ENCODE data around the gene COX4I2. TPM values are rescaled to one million over a fixed set of nuclear protein-coding genes. Genes with fewer than 3 reads are reported as not detected.
"Not testable (repeated sequence)": the region's sequence is repeated elsewhere in the genome, so short reads cannot be mapped to it uniquely, and the experiment has no call there.

COX4I2 gene
- total RNA-seq, 1 experiment from 2014 or later = not detected

DNA sequence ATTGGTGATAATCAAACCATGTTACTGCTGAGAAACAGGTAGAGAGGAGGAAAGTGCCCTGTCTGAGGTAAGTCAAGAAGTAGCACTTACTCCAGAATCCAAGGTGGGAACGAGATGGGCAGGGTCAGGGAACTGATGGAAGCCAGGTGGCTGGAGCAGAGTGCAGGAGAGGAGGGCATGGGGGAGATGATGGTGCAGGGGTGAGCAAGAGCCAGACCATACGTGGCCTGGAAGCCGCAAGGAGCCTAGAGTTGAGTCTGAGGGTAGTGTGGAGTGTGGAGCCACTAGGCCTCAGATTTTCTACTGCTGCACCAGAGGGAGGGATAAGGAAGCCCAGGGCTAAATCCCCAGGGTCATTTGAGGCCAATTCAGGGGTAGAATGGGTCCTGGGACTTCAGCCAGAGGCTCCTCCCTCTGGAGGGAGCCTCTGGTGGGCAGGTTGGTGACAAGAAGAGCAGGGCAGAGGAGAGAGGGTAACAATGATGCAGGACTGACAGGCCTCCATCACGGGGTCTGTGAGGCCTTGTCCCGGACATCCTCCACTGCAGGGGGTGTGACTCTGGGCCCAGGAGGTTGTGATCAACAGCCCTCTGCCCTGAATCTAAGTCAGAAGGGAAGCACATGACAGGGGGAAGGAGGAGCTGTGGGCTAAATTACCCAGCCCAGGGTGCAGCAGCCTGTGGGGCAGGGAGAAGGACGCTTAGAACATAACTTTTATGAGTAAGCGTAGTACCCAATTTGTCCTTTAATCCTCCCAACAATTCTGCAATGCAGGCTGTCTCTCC, 28.7 kb downstream of the COX4I2 start:
- no peak for DNase-seq
- Histone ChIP-seq H3K4me3 (ENCODE audit: low read length) (no peak overlapping the region), H3K9me3 (ENCODE audit: low read length) (no peaks in the 10 kb centered on the region), H3K4me2 (ENCODE audit: low read depth, low read length, poor library complexity, severe bottlenecking) (no peak overlapping the region), H3K4me1 (ENCODE audit: low read length) (peaks cover 33% of the 10 kb centered on the region), H3K9ac (ENCODE audit: low read length) (no peak overlapping the region; the same call in 1 of the 2 replicates), H2AFZ (ENCODE audit: low read length) (no peak overlapping the region), H3K36me3 (ENCODE audit: insufficient read depth, low read length) (no peaks in the 10 kb centered on the region), H3K79me2 (ENCODE audit: low read length) (peaks cover 23% of the 10 kb centered on the region), H3K9me2 (replicated peaks; ENCODE audit: insufficient read depth, low read length) (no peaks in the 10 kb centered on the region), H3K27ac (ENCODE audit: low read length) (peak overlapping the region; percentile 38), H4K20me1 (ENCODE audit: insufficient read depth, low read depth, low read length) (no peaks in the 10 kb centered on the region), H3K27me3 (ENCODE audit: low read length) (no peaks in the 10 kb centered on the region)

DNA sequence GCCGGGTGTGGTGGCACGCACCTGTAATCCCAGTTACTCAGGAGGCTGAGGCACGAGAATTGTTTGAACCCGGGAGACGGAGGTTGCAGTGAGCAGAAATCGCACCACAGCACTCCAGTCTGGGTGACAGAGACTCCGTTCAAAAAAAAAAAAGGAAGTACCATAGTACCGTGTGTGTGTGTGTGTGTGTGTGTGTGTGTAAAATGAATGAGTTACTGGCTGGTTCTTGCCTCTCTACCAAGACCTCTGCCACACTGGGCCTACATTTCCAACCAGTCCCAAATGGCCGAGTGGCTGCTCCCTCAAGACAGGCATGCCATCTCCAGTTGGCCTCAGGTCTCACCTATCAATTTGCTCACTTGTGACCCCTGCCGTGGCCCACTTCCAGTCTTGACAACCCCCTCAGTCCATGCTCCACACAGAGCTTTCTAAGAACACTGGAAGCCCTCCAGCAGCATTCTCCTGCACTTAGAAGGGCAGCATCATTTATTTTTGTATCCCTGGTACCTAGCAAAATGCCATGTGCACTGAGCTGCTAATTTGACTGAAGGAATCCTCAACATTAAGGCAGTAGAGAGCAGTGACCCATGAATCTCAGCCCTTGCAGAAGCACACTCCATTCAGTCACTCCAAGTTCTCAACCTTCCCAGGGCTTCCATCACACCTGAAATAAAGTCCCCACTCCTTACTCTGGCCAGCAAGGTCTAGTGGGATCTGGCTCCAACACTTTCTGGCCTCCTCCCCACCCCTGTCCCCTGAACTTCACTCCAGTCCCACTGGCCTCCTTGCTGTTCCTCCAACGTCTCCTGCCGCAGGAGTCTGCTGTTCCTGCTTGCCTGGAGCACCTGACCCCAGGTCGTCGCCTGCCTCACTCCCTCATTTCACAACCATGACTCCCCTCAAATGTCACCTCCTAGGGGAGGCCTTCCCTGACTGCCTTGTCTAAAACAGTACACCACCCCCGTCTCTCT, 29.9 kb downstream of the COX4I2 start:
- H3K9ac ChIP-seq (ENCODE audit: low read length) = no peak overlapping the region
- H3K9me2 ChIP-seq (replicated peaks; ENCODE audit: insufficient read depth, low read length) = no peaks in the 10 kb centered on the region
- DNase-seq = peak; percentile 75
- no peaks in the 10 kb centered on the region for H3K9me3 ChIP-seq (ENCODE audit: low read length)
- H2AFZ ChIP-seq (ENCODE audit: low read length) = no peak overlapping the region
- H3K4me1 ChIP-seq (ENCODE audit: low read length) = peaks cover 23% of the 10 kb centered on the region
- no peaks in the 10 kb centered on the region for H3K36me3 ChIP-seq (ENCODE audit: insufficient read depth, low read length)
- H3K4me2 ChIP-seq (ENCODE audit: low read depth, low read length, poor library complexity, severe bottlenecking) = no peak overlapping the region
- H3K27ac ChIP-seq (ENCODE audit: low read length) = peak overlapping the region; percentile 41
- peaks cover 26% of the 10 kb centered on the region for H3K79me2 ChIP-seq (ENCODE audit: low read length)
- no peaks in the 10 kb centered on the region for H4K20me1 ChIP-seq (ENCODE audit: insufficient read depth, low read depth, low read length)
- no peaks in the 10 kb centered on the region for H3K27me3 ChIP-seq (ENCODE audit: low read length)
- no peak overlapping the region for H3K4me3 ChIP-seq (ENCODE audit: low read length)

DNA sequence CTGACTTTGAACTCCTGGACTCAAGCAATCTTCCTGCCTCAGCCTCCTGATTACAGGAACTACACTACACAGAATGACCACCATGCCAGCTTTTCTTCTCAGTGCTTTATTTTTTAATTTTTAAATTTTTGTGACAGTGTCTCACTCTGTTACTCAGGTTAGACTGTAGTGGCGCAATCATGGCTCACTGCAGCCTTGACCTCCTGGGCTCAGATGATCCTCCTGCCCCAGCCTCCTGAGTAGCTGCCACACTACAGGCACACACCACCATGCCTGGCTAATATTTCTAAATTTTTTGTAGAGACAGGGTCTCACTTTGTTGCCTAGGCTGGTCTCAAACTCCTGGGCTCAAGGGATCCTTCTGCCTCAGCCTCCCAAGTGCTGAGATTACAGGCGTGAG, 31.2 kb downstream of the COX4I2 start:
- H3K4me1 ChIP-seq (ENCODE audit: low read length) = peaks cover 21% of the 10 kb centered on the region
- H3K36me3 ChIP-seq (ENCODE audit: insufficient read depth, low read length) = not testable (repeated sequence)

DNA sequence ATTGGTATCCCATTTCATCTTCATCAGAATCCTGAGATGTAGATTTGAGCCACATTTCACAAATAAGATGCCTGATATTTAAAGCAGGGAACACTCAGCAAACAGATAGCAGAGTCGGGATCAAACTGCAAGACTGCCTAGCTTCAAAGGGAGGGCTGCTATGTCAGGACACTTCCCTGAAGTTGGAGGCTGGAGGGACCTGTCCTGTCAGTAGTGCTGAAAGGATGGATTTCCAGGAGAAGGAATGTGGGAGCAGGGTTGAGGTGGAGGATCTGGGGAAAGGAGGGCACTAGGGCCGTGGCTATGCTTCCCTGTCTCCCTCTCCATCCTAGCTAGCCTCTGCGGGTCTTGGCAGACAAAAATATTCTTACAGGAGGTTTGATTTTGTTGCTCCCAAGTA, 32.2 kb downstream of the COX4I2 start:
- Histone ChIP-seq H3K27me3 (ENCODE audit: low read length) (no peaks in the 10 kb centered on the region), H3K36me3 (ENCODE audit: insufficient read depth, low read length) (no peaks in the 10 kb centered on the region), H4K20me1 (ENCODE audit: insufficient read depth, low read depth, low read length) (no peaks in the 10 kb centered on the region), H3K4me2 (ENCODE audit: low read depth, low read length, poor library complexity, severe bottlenecking) (no peak overlapping the region), H3K4me3 (ENCODE audit: low read length) (no peak overlapping the region), H3K9me2 (replicated peaks; ENCODE audit: insufficient read depth, low read length) (no peaks in the 10 kb centered on the region), H3K9ac (ENCODE audit: low read length) (no peak overlapping the region), H3K27ac (ENCODE audit: low read length) (no peak overlapping the region), H3K9me3 (ENCODE audit: low read length) (no peaks in the 10 kb centered on the region), H3K79me2 (ENCODE audit: low read length) (peaks cover 38% of the 10 kb centered on the region), H2AFZ (ENCODE audit: low read length) (no peak overlapping the region), H3K4me1 (ENCODE audit: low read length) (peaks cover 22% of the 10 kb centered on the region)
- no peak for DNase-seq

More for the DNA sequence above, 31.2 kb downstream of the COX4I2 start:
- H4K20me1 ChIP-seq (ENCODE audit: insufficient read depth, low read depth, low read length); H3K9me3 ChIP-seq (ENCODE audit: low read length); H3K4me2 ChIP-seq (ENCODE audit: low read depth, low read length, poor library complexity, severe bottlenecking); H3K9ac ChIP-seq (ENCODE audit: low read length); DNase-seq; H3K4me3 ChIP-seq (ENCODE audit: low read length); H2AFZ ChIP-seq (ENCODE audit: low read length); H3K27me3 ChIP-seq (ENCODE audit: low read length); H3K27ac ChIP-seq (ENCODE audit: low read length); H3K9me2 ChIP-seq (replicated peaks; ENCODE audit: insufficient read depth, low read length): not testable (repeated sequence)
- peaks cover 34% of the 10 kb centered on the region for H3K79me2 ChIP-seq (ENCODE audit: low read length)

DNA sequence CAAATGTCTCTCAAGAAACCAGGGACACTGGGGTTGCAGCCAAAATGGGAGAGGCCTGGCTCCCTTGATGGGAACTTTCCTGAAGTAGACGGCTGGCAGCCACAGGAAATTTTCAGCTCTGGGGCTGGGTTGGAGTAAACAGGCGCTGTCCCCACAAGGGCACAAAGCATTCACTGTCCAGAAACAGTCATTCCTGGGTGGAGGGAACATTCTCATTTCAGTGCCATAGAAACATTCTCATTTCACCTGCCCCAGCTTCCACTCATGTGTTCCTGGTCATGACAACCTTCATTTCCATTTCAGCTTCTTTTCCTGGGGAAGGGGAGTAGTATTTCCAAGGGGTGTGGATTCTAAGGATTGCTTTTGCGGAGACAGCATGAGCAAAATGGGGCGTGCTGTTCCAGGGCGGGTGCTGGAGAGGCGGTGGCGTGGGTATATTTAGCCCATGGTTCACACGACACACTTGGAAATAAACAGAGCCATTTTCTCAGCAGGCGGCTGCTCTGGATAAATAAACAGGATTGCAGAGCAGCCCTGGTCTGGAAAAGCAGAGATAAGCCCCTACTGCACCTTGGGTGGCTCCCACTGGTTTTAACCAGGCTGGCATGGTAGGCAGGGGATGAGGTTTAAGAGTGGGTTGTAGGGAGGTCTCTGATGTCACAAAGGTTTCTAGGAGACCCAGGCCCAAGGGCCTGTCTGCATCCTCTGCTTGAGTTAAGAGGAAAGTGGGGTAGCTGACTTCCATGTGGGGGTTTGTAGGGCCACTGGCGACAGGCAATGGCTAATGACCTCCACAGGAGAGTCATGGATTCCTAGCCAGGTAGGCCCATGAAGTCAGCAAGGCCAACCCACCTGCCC, 32.9 kb downstream of the COX4I2 start:
- no peak overlapping the region for H3K4me2 ChIP-seq (ENCODE audit: low read depth, low read length, poor library complexity, severe bottlenecking)
- DNase-seq = no peak
- no peaks in the 10 kb centered on the region for H3K27me3 ChIP-seq (ENCODE audit: low read length)
- H2AFZ ChIP-seq (ENCODE audit: low read length) = no peak overlapping the region
- H3K9me2 ChIP-seq (replicated peaks; ENCODE audit: insufficient read depth, low read length) = no peaks in the 10 kb centered on the region
- H3K27ac ChIP-seq (ENCODE audit: low read length) = no peak overlapping the region
- peaks cover 44% of the 10 kb centered on the region for H3K79me2 ChIP-seq (ENCODE audit: low read length)
- H3K4me1 ChIP-seq (ENCODE audit: low read length) = peaks cover 29% of the 10 kb centered on the region
- no peak overlapping the region for H3K4me3 ChIP-seq (ENCODE audit: low read length)
- H3K9ac ChIP-seq (ENCODE audit: low read length) = no peak overlapping the region
- no peaks in the 10 kb centered on the region for H3K9me3 ChIP-seq (ENCODE audit: low read length)
- H4K20me1 ChIP-seq (ENCODE audit: insufficient read depth, low read depth, low read length) = no peaks in the 10 kb centered on the region
- H3K36me3 ChIP-seq (ENCODE audit: insufficient read depth, low read length) = no peaks in the 10 kb centered on the region

- no peaks in the 10 kb centered on the region for H3K9me3 ChIP-seq (ENCODE audit: low read length)
- no peak overlapping the region for H3K4me3 ChIP-seq (ENCODE audit: low read length)
- H3K4me2 ChIP-seq (ENCODE audit: low read depth, low read length, poor library complexity, severe bottlenecking) = no peak overlapping the region
- H3K4me1 ChIP-seq (ENCODE audit: low read length) = peaks cover 35% of the 10 kb centered on the region
- no peaks in the 10 kb centered on the region for H4K20me1 ChIP-seq (ENCODE audit: insufficient read depth, low read depth, low read length)
- no peaks in the 10 kb centered on the region for H3K27me3 ChIP-seq (ENCODE audit: low read length)
- DNase-seq = no peak
- H3K9ac ChIP-seq (ENCODE audit: low read length) = no peak overlapping the region
- H3K79me2 ChIP-seq (ENCODE audit: low read length) = peaks cover 51% of the 10 kb centered on the region
- H3K27ac ChIP-seq (ENCODE audit: low read length) = no peak overlapping the region
- no peaks in the 10 kb centered on the region for H3K9me2 ChIP-seq (replicated peaks; ENCODE audit: insufficient read depth, low read length)
- H2AFZ ChIP-seq (ENCODE audit: low read length) = no peak overlapping the region
- H3K36me3 ChIP-seq (ENCODE audit: insufficient read depth, low read length) = no peaks in the 10 kb centered on the region
These were observed 33.6 kb downstream of the COX4I2 start for GRCh38 chr20:31671324-31671723.

DNA sequence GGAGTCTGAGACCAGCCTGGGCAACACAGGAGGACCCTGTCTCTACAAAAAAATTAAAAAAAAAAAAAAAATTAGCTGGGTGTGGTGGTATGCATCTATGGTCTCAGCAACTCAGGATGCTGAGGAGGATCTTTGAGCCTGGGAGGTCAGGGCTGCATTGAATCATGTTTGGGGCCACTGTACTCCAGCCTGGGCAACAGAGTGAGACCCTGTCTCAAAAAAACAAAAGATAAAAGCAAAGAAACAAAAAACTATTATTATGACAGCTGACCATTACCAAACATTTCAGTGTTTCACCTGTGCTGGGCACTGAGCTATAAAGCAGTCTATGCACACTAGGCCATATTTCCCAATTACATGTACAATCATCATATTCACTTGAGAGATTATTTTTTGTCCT, 35.7 kb downstream of the COX4I2 start:
- Histone ChIP-seq H3K9me2 (replicated peaks; ENCODE audit: insufficient read depth, low read length) (no peaks in the 10 kb centered on the region), H3K36me3 (ENCODE audit: insufficient read depth, low read length) (no peaks in the 10 kb centered on the region), H4K20me1 (ENCODE audit: insufficient read depth, low read depth, low read length) (no peaks in the 10 kb centered on the region), H3K27ac (ENCODE audit: low read length) (no peak overlapping the region), H3K79me2 (ENCODE audit: low read length) (peaks cover 63% of the 10 kb centered on the region), H3K4me2 (ENCODE audit: low read depth, low read length, poor library complexity, severe bottlenecking) (no peak overlapping the region), H3K4me3 (ENCODE audit: low read length) (no peak overlapping the region), H2AFZ (ENCODE audit: low read length) (no peak overlapping the region), H3K4me1 (ENCODE audit: low read length) (peaks cover 27% of the 10 kb centered on the region), H3K9me3 (ENCODE audit: low read length) (no peaks in the 10 kb centered on the region), H3K27me3 (ENCODE audit: low read length) (no peaks in the 10 kb centered on the region), H3K9ac (ENCODE audit: low read length) (no peak overlapping the region)
- DNase-seq = no peak

Measured in Karpas-422 (cell line).